GM06990 (cell line): ENCODE measurements around the gene FBXO24.
A peak's percentile ranks its signal among the peaks of the same experiment; 100 is the strongest.

Experiments used
- DNase-seq: peaks from one replicate; pipeline ENCODE4 v3.0.0-alpha.2; 2011; ENCODE audit not compliant: insufficient read length; ENCODE audit errors: extremely low read depth
- H3K27me3 ChIP-seq: replicated peaks from 2 replicates; pipeline ENCODE4 v1.6.0; 2011; ENCODE audit warnings: low read length; ENCODE audit not compliant: control insufficient read depth, insufficient read depth
- H3K36me3 ChIP-seq: 2 replicates; pipeline ENCODE4 v1.5.1; 2011; ENCODE audit warnings: low read length; ENCODE audit not compliant: control insufficient read depth, insufficient read depth
- H3K4me3 ChIP-seq: replicated peaks from 2 replicates; pipeline ENCODE4 v1.5.1; 2011; ENCODE audit warnings: low read depth, mild to moderate bottlenecking, control low read depth, low read length
- CTCF ChIP-seq: IDR thresholded peaks from 2 replicates; pipeline ENCODE4 v1.5.1; 2011; ENCODE audit warnings: low read length, control low read depth, mild to moderate bottlenecking, inconsistent platforms; ENCODE audit not compliant: insufficient read depth, poor library complexity, severe bottlenecking

The FBXO24 gene

GRCh38 chr7:100572281-100572948, 13.7 kb upstream of the FBXO24 start:
- peaks cover 20% of the 10 kb centered on the region for H3K36me3 ChIP-seq
- TF ChIP-seq CTCF = peak; percentile 9
- H3K27me3 ChIP-seq = no peaks in the 10 kb centered on the region
- DNase-seq = no peak
- no peak overlapping the region for H3K4me3 ChIP-seq

DNA sequence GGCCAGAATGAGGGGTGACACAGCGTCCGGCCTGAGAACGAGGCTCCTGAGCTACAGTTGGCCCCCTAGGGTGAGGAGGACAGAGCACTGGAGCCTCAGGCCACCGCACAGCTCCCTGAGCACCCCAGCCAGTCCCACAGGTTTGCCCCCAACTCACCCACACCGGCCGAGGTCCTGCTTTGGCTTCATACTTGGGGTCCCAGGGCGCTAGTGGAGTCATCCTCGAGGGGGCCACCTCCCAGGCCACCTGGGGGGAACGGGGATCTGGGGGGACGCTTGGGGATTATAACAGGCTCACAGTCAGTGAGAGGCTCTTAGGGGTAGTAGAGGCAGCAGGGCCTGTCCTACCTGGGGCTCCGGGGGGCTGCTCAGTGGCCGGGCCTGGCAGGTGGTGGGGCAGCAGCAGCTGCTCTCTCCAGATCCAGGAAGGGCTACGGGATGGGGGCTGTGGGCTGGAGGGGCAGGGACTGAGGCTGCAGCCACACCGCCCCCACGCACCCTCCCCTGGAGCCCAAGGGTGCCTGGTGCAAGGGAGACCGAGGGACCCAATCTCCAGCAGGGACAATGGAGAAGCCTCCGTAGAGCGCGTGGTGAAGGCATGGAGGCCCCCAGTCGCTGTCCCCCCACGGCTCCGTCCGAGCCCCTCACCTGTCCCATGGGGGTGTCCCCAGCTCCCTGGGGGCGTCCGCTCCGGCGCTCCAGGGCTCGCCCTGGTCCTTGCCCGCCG, 13.0 kb upstream of the FBXO24 start:
- no peaks in the 10 kb centered on the region for H3K27me3 ChIP-seq
- DNase-seq = no peak
- TF ChIP-seq CTCF = no peak
- peaks cover 27% of the 10 kb centered on the region for H3K36me3 ChIP-seq
- H3K4me3 ChIP-seq = no peak overlapping the region

GRCh38 chr7:100573691-100574361, 12.3 kb upstream of the FBXO24 start, which contains the start of gene SAP25:
Gene SAP25, minus strand, starts transcription at chr7:100573900. Its CDS starts 158 bp downstream, at chr7:100573742.
- H3K4me3 ChIP-seq = no peak within 1 kb of the TSS
- TF ChIP-seq CTCF = no peak
- no peaks in the 10 kb centered on the region for H3K27me3 ChIP-seq
- peaks cover 29% of the 10 kb centered on the region for H3K36me3 ChIP-seq
- DNase-seq = no peak

- Histone ChIP-seq H3K36me3 (peaks cover 32% of the 10 kb centered on the region), H3K27me3 (no peaks in the 10 kb centered on the region), H3K4me3 (no peak overlapping the region)
- no peak for DNase-seq
- TF ChIP-seq CTCF = no peak
Observed at GRCh38 chr7:100574362-100575205, 11.5 kb upstream of the FBXO24 start.

DNA sequence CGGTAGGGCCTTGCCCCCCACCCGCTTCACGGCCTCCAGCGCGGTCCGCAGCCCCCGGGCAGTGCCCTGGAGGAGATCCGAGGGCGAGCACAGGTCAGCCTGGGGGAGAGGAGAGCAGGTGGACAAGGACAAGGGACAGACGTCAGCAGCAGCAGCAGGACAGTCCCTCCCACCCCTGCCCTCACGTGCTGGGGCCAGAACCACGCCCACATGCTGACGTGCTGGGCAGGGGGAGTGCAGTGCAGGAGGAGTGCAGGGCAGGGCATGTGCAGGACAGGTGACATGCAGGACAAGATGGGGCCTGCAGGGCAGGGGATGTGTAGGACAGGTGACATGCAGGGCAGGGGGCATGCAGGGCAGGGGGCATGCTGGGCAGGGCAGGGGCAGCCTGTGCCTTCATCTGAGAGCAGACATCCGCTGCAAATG, 10.9 kb upstream of the FBXO24 start:
- DNase-seq = no peak
- no peaks in the 10 kb centered on the region for H3K27me3 ChIP-seq
- H3K36me3 ChIP-seq = peaks cover 37% of the 10 kb centered on the region
- TF ChIP-seq CTCF = no peak
- no peak overlapping the region for H3K4me3 ChIP-seq
